Osteoblast (primary cell): ENCODE data around the gene CRIP3. TPM values are rescaled to one million over a fixed set of nuclear protein-coding genes. Genes with fewer than 3 reads are reported as not detected.

ENCODE experiments used
- DNase-seq: peaks from one replicate; pipeline ENCODE4 v3.0.0; 2011; ENCODE audit warnings: low spot score, mixed read lengths; ENCODE audit not compliant: insufficient read length; ENCODE audit errors: missing footprints
- H2AFZ ChIP-seq: 2 replicates; pipeline ENCODE4 v1.6.0; 2011; ENCODE audit warnings: mild to moderate bottlenecking, low read length
- H3K27ac ChIP-seq: 2 replicates; pipeline ENCODE4 v1.5.1; 2011; ENCODE audit warnings: mild to moderate bottlenecking, low read depth, low read length, moderate library complexity
- H3K27me3 ChIP-seq: 2 replicates; pipeline ENCODE4 v1.6.0; 2012; ENCODE audit warnings: mild to moderate bottlenecking, control low read depth, inconsistent platforms, low read length, moderate library complexity; ENCODE audit not compliant: insufficient read depth
- H3K36me3 ChIP-seq: 2 replicates; pipeline ENCODE4 v1.5.1; 2011; ENCODE audit warnings: mild to moderate bottlenecking, low read length, control low read depth, moderate library complexity; ENCODE audit not compliant: insufficient read depth
- H3K4me1 ChIP-seq: 2 replicates; pipeline ENCODE4 v1.5.1; 2011; ENCODE audit warnings: mild to moderate bottlenecking, low read length, control low read depth, moderate library complexity; ENCODE audit not compliant: insufficient read depth
- H3K4me2 ChIP-seq: 2 replicates; pipeline ENCODE4 v1.6.0; 2011; ENCODE audit warnings: mild to moderate bottlenecking, low read length; ENCODE audit not compliant: insufficient read depth
- H3K4me3 ChIP-seq: fragments of 200-600 bp; sonication (generic); 3 replicates; pipeline ENCODE4 v1.5.1; 2012; ENCODE audit warnings: mild to moderate bottlenecking, low read length, inconsistent platforms; ENCODE audit not compliant: insufficient read depth
- H3K79me2 ChIP-seq: 2 replicates; pipeline ENCODE4 v1.6.0; 2012; ENCODE audit warnings: mild to moderate bottlenecking, low read length, control low read depth, inconsistent platforms; ENCODE audit not compliant: insufficient read depth
- H3K9me3 ChIP-seq: 2 replicates; pipeline ENCODE4 v1.5.1; 2011; ENCODE audit warnings: low read depth, low read length, control low read depth
- H4K20me1 ChIP-seq: 2 replicates; pipeline ENCODE4 v1.6.0; 2012; ENCODE audit warnings: mild to moderate bottlenecking, low read length, control low read depth; ENCODE audit not compliant: insufficient read depth
- CTCF ChIP-seq: IDR thresholded peaks from 2 replicates; pipeline ENCODE4 v1.5.1; 2011; ENCODE audit warnings: mild to moderate bottlenecking, low read depth, low read length, moderate library complexity; ENCODE audit errors: extremely low read depth
- total RNA-seq: library from RNA; depleted of rRNA; stranded (reverse); fragments of >200 nt; gene quantifications from 2 replicates; pipeline ENCODE4 v1.2.3, GENCODE V29; 2012

CRIP3 gene
- total RNA-seq, 1 donor, result not detected

- Histone ChIP-seq H3K27me3 (peaks cover 50% of the 10 kb centered on the region), H4K20me1 (no peaks in the 10 kb centered on the region), H3K4me2 (no peak overlapping the region), H3K36me3 (no peaks in the 10 kb centered on the region), H3K9me3 (no peaks in the 10 kb centered on the region), H3K79me2 (no peaks in the 10 kb centered on the region), H3K4me3 (no peak overlapping the region), H3K4me1 (no peaks in the 10 kb centered on the region), H3K27ac (no peak overlapping the region), H2AFZ (no peak overlapping the region)
- DNase-seq, result no peak
- no peak for TF ChIP-seq CTCF
These were observed 7.3 kb downstream of the CRIP3 start for GRCh38 chr6:43301081-43301870.

- H3K79me2 ChIP-seq, result no peaks in the 10 kb centered on the region
- H3K4me1 ChIP-seq, result no peaks in the 10 kb centered on the region
- no peaks in the 10 kb centered on the region for H3K36me3 ChIP-seq
- TF ChIP-seq CTCF, result no peak
- H4K20me1 ChIP-seq, result no peaks in the 10 kb centered on the region
- DNase-seq, result no peak
- H3K4me2 ChIP-seq, result no peak overlapping the region
- H3K27ac ChIP-seq, result no peak overlapping the region
- no peak overlapping the region for H3K4me3 ChIP-seq
- H2AFZ ChIP-seq, result no peak overlapping the region
- H3K27me3 ChIP-seq, result peaks cover 50% of the 10 kb centered on the region
- H3K9me3 ChIP-seq, result no peaks in the 10 kb centered on the region
These were observed 9.0 kb downstream of the CRIP3 start for GRCh38 chr6:43299338-43300293.

GRCh38 chr6:43298565-43299337 lies 9.9 kb downstream of the CRIP3 start:
- H2AFZ ChIP-seq, result no peak overlapping the region
- no peaks in the 10 kb centered on the region for H3K4me1 ChIP-seq
- H4K20me1 ChIP-seq, result no peaks in the 10 kb centered on the region
- no peak overlapping the region for H3K27ac ChIP-seq
- H3K27me3 ChIP-seq, result peaks cover 50% of the 10 kb centered on the region
- H3K36me3 ChIP-seq, result no peaks in the 10 kb centered on the region
- H3K4me3 ChIP-seq, result no peak overlapping the region
- H3K79me2 ChIP-seq, result no peaks in the 10 kb centered on the region
- no peaks in the 10 kb centered on the region for H3K9me3 ChIP-seq
- DNase-seq, result no peak
- no peak for TF ChIP-seq CTCF
- H3K4me2 ChIP-seq, result no peak overlapping the region
